ENCODE measurements around the gene TLCD3A. TPM values are rescaled to one million over a fixed set of nuclear protein-coding genes. Genes with fewer than 3 reads are reported as not detected.

TLCD3A gene
- total RNA-seq, 3 donors from 2014 or later (not counting 1 experiment from before 2014, with no cell fraction given): 0.75 to 3.1 (median 1.8) TPM

- no peak overlapping the region for H3K27ac Mint-ChIP-seq
- peaks cover 18% of the 10 kb centered on the region for H3K36me3 ChIP-seq (ENCODE audit: control insufficient read depth, insufficient read depth, low read length)
Observed at GRCh38 chr17:685006-685405, 47.4 kb upstream of the TLCD3A start.

GRCh38 chr17:688100-688989 is 44.1 kb upstream of the TLCD3A start:
- Mint-ChIP-seq H3K27me3 (ENCODE audit: low read depth in 2 of 2) (no peaks in the 10 kb centered on the region), H3K4me3 (no peak overlapping the region), H3K4me1 (peaks cover 0 to 5% of the 10 kb centered on the region in 2 donors), H3K9me3 (no peaks in the 10 kb centered on the region), H3K36me3 (no peaks in the 10 kb centered on the region), H3K27ac (peak overlapping the region in 1 of 2 donors; percentile 18)
- H3K4me3 ChIP-seq (ENCODE audit: low read length): no peak overlapping the region
- H3K9me3 ChIP-seq (ENCODE audit: control insufficient read depth, insufficient read depth, low read length): no peaks in the 10 kb centered on the region
- DNase-seq (peak in 1 of 2 donors; percentile 40), ATAC-seq (no peak)
- 99% methylated on average over 14 of the region's 18 CpGs for WGBS (ENCODE audit: insufficient coverage)
- no peaks in the 10 kb centered on the region for H3K27me3 ChIP-seq (ENCODE audit: control insufficient read depth, insufficient read depth, low read length)
- no peak overlapping the region for H3K27ac ChIP-seq (ENCODE audit: low read length)
- intact Hi-C loops (cut with micrococcal nuclease): no loop called here
- H3K36me3 ChIP-seq (ENCODE audit: control insufficient read depth, insufficient read depth, low read length): peaks cover 29% of the 10 kb centered on the region
- H3K4me1 ChIP-seq (ENCODE audit: control insufficient read depth, insufficient read depth, low read length): no peaks in the 10 kb centered on the region
- TF ChIP-seq CTCF (IDR thresholded peaks at IDR 0.05): no peak

More at GRCh38 chr17:685006-685405, 47.4 kb upstream of the TLCD3A start:
- H3K4me3 Mint-ChIP-seq: no peak overlapping the region
- no peak overlapping the region for H3K27ac ChIP-seq (ENCODE audit: low read length)
- no peak overlapping the region for H3K4me3 ChIP-seq (ENCODE audit: low read length)
- H3K4me1 ChIP-seq (ENCODE audit: control insufficient read depth, insufficient read depth, low read length): no peaks in the 10 kb centered on the region
- DNase-seq: no peak
- ATAC-seq: no peak
- H3K4me1 Mint-ChIP-seq: peaks cover 13 to 19% of the 10 kb centered on the region in 2 donors
- 93% methylated on average over 6 of the region's 6 CpGs for WGBS (ENCODE audit: insufficient coverage)
- no peaks in the 10 kb centered on the region for H3K9me3 Mint-ChIP-seq
- H3K27me3 Mint-ChIP-seq (ENCODE audit: low read depth in 2 of 2): no peaks in the 10 kb centered on the region
- no peaks in the 10 kb centered on the region for H3K27me3 ChIP-seq (ENCODE audit: control insufficient read depth, insufficient read depth, low read length)
- H3K9me3 ChIP-seq (ENCODE audit: control insufficient read depth, insufficient read depth, low read length): no peaks in the 10 kb centered on the region
- intact Hi-C loops (cut with micrococcal nuclease): no loop called here
- no peak for TF ChIP-seq CTCF (IDR thresholded peaks at IDR 0.05)
- no peaks in the 10 kb centered on the region for H3K36me3 Mint-ChIP-seq

- no peaks in the 10 kb centered on the region for H3K27me3 Mint-ChIP-seq (ENCODE audit: low read depth in 2 of 2)
- Histone ChIP-seq H3K27ac (ENCODE audit: low read length) (no peak overlapping the region), H3K4me1 (ENCODE audit: control insufficient read depth, insufficient read depth, low read length) (no peaks in the 10 kb centered on the region)
Observed at GRCh38 chr17:689556-690275, 42.7 kb upstream of the TLCD3A start.

More at GRCh38 chr17:689556-690275, 42.7 kb upstream of the TLCD3A start:
- H3K4me3 Mint-ChIP-seq: no peak overlapping the region
- no peaks in the 10 kb centered on the region for H3K27me3 ChIP-seq (ENCODE audit: control insufficient read depth, insufficient read depth, low read length)
- H3K4me3 ChIP-seq (ENCODE audit: low read length): no peak overlapping the region
- H3K36me3 Mint-ChIP-seq: peaks cover 3% of the 10 kb centered on the region
- peaks cover 38% of the 10 kb centered on the region for H3K36me3 ChIP-seq (ENCODE audit: control insufficient read depth, insufficient read depth, low read length)
- no peak overlapping the region for H3K27ac Mint-ChIP-seq
- ATAC-seq (no peak), DNase-seq (no peak)
- intact Hi-C loops (cut with micrococcal nuclease): no loop called here
- no peaks in the 10 kb centered on the region for H3K9me3 ChIP-seq (ENCODE audit: control insufficient read depth, insufficient read depth, low read length)
- no peaks in the 10 kb centered on the region for H3K9me3 Mint-ChIP-seq
- TF ChIP-seq CTCF (IDR thresholded peaks at IDR 0.05): no peak
- H3K4me1 Mint-ChIP-seq: no peaks in the 10 kb centered on the region
- whole genome bisulfite sequencing (ENCODE audit: insufficient coverage): 90% methylated on average over 17 of the region's 17 CpGs

Data from natural killer cell (primary cell).